GM18858 (cell line): ENCODE data around the gene ATG4A.
A peak's percentile ranks its signal among the peaks of the same experiment; 100 is the strongest.

Experiments used
- ATAC-seq: cut with Tn5 transposase; IDR thresholded peaks from one replicate; pipeline ENCODE4 v1.9.1; 2021; ENCODE audit not compliant: unreplicated experiment

The ATG4A gene

GRCh38 chrX:108121291-108121690, 29.7 kb downstream of the ATG4A start:
- ATAC-seq, result no peak

- ATAC-seq, result no peak
Observed at GRCh38 chrX:108122748-108123147, 31.2 kb downstream of the ATG4A start.

DNA sequence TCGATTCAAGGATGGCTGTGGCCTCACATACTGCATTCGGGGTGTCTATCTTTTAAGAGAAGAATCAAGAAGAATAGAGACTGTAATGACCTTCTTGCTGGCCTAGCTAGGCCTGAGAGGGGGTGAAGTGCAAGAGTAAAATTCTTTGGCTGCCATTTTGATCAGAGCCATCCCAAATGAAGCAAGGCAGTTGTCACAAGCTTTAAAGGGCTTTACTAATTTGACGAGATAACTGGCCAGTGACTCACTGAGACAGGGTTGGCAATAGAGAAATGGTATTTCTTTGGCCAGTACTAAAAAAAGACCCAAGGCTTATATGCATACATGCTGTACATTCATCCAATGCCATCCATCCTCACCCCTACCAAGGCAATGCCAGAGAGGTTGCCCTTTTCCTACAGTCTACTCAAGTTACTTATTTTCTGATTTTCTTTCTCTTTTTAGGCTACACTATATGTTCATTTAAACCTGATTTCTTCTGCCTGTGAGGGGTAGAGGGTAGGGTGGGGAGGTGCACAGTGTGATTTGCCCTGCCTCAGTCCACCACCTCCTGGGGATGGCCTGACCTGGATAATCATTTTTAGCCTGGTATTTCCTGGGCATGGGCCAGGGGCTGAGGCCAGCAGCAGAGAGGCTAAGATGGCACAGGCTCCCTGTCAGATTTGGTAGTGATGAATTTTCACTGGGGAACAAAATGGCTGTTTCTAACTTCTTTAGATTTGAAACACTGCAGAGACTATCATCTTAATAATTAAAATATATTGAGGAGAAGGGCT, 32.2 kb downstream of the ATG4A start:
- no peak for ATAC-seq

DNA sequence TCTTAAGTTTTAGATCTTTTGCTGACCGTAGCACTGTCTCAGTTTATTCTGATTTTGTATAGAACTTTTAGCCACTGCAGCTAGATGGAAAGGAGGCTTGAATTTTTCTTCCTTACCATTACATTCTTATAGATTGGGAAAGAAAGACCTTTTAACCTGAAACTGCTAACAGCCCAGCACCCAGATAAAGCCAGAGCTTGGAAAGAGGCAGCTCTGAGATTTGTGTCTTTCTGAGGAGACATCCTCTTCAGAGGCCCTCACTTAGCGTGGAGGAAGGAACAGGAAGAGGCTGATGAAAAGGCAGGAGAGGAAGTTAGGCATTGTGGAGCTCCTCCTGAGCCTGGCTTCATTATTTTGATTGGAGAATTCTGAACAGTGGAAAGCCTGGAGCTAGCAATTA, 35.1 kb downstream of the ATG4A start:
- no peak for ATAC-seq

DNA sequence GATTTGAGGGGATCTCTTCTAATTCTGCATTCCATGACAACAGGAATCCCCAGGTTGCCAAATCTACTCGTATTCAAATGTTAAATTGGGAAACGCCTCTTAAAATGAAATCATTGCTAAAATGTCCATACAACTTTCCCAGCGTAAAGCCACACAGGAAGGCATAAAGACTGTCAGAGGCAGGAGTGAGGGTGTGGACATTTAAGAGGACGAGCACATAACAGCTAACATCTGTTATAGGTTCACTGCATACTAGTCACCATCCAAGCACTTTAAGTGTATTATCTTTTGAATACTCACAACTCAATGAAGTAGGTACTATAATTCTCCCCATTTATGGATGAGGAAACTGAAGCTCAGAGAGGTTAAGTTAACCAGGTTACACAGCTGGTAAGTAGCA, 35.6 kb downstream of the ATG4A start:
- ATAC-seq, result no peak

- no peak for ATAC-seq
Observed at GRCh38 chrX:108130889-108131288, 39.3 kb downstream of the ATG4A start.

DNA sequence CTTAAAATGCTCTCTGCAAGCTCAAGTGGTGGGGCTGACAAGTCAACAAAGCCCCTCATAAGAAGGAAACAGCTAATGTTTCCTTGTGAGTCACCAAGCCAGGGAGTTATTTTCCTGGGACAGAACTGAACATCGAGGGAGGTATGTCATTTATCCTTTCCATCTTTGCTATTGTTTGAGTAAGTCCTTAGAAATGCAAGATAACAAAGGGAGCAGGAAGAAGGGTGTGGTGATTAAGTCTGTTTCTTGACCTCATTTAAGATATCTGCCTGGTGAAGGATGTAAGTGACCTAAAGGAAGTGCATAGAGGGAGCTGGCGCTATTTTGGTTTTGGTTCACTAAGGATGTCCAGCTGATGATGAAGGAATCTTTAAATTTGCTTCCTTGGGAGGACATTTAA, 39.9 kb downstream of the ATG4A start:
- no peak for ATAC-seq

DNA sequence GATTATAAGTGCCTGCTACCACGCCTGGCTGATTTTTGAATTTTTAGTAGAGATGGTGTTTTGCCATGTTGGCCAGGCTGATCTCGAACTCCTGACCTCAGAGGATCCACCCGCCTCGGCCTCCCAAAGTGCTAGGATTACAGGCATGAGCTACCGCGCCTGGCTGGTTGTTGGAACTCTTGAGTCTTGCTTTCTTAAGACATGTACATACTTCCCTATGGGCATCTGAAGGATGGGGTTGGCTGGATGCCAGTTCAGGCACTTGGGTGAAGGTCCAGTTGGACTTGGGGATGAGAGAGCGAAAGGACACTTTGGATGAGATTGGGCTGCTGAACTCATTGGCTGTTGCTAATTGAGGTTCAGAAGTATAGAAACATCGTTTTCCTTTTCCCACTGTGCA, 40.5 kb downstream of the ATG4A start:
- ATAC-seq, result no peak

DNA sequence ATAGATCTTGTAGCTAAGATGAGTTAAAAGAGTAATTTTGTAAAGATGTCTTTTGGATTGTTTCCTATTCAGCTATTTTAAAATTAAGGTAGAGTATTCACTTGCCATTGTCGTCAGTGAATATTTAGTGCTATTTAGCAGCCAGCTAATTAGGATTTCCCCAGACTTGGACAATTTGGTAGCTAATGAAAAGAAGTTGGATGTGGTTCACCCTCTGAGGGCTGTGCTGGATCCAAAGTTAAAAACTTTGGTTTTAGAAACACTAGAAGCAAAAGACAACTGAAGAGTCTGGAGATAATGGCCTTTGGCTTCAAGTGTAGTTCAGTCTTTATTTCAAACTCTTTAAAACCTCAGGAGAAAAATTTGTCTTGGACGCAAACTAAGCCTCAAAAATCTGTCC, 41.3 kb downstream of the ATG4A start:
- ATAC-seq, result no peak

DNA sequence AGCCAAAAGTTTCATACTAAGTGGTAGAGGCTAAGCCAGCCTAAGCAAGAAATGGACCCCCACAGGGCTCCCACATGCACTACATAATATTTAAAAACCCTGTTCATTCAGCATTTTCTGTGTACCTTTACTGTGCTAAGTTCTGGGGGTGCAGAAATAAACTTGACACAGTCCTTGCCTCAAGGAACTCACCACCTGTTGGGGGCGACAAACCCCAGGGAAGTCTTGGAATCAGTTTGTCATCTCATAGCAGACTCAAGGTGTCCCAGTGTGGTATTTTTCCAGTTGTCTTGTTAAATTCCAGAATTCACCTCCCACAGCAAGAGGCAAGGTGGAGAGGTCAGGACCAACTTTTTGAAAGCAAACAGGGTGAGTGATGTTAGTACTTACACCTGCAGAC, 43.1 kb downstream of the ATG4A start:
- ATAC-seq, result no peak

DNA sequence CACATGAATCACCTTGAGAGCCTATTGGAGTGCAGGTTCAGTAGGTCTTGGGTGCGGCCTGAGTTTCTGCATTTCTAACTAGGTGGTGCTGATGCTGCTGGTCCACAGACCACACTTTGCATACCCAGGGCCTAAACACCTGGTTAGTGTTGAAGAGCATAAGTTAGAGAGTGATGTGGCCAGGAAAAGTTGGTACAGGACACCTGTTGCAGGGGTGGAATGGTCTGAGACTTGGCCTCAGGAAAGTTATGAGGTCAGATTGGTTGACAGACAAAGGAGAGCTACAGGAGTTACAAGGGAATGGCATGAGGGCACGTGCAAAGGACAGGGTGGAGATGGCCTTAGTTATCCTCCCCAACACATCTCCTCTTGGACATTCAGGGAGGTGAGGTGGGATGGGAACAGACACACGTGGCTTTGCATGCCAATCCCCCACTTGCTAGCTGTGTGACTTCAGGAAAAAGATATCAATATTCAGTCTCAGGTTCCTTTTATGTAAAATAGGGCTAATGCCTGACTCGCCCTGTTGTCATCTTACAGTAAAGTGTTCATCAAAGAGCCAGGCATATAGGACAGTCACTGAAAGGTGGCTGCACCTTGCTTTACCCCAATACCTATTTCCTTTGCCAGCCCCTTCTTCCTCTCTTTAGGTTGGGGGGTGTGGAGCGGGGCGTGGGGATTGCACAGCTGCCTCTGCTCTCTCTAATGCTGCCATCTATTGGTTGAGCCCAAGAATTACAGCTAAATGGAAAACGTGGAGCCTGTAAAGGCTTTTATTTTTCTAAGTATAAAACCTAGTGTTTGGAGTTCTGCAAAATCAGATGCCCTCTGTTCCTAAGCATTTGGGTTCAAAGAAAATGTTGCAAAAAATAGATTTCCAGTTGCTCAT, 47.5 kb downstream of the ATG4A start:
- no peak for ATAC-seq

DNA sequence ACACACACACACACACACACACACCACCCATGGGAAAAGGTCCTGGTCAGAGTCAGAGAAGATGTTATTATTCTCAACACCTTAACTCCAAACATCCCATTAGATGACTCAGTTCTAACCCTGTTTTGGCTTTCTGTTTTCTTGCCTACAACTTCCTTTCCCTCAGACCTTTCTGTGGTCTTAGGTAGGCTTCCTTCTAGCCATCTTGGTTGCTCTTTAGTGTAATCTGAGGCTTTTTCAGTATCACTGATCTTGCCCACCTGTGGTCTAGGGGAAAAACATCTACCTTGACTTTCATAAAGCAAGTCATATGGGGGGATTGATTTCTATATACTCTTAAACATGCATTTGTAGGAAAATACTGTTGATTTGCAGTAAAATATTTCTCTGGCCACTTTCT, 56.9 kb downstream of the ATG4A start:
- peak; percentile 87 for ATAC-seq

GRCh38 chrX:108156082-108156481, 64.5 kb downstream of the ATG4A start:
- ATAC-seq, result no peak

DNA sequence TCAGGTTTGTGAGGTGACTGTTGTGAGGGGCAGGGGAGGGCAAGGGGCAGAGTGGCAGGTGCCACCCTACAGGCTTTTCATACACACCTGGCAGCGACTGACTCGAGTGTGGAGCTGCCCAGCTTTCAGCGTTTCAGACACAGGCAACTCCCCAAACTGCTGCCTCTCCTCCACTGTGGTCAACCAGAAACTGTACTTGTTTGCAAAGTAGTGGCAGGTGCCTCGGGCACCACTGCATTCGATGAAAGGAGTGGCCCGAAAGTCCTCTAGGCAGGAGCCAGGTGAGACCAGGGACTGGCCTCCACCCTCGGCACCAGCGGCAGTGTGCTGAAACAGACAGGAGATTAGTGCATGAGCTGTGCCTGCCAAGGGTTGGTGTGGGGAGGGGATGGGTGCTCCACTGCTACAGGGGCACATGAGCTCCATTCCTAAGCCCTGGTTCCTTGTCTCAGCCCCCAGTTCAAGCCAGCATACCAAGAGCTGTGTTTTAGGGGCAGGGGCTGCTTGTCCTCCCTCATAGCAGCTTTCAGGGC, 65.4 kb downstream of the ATG4A start:
- no peak for ATAC-seq

DNA sequence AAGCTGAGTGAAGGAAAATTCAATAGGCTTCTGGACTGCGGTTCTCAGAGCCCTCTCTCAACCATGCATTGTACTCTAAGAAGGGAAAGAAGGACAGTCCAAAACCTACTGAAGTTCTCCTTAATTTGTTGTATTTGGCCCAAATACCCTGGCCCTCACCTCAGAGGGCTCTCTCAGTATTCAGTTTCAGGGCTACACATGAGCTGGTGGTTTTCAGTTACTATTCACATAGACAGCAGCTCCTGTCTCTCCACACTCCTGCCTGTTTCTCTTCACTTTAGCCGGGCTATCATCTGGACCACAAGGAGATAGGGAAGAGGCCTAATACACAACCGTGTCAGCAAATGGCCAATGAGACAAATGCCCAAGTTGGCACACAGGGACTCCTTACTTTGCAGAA, 66.0 kb downstream of the ATG4A start:
- ATAC-seq, result no peak

DNA sequence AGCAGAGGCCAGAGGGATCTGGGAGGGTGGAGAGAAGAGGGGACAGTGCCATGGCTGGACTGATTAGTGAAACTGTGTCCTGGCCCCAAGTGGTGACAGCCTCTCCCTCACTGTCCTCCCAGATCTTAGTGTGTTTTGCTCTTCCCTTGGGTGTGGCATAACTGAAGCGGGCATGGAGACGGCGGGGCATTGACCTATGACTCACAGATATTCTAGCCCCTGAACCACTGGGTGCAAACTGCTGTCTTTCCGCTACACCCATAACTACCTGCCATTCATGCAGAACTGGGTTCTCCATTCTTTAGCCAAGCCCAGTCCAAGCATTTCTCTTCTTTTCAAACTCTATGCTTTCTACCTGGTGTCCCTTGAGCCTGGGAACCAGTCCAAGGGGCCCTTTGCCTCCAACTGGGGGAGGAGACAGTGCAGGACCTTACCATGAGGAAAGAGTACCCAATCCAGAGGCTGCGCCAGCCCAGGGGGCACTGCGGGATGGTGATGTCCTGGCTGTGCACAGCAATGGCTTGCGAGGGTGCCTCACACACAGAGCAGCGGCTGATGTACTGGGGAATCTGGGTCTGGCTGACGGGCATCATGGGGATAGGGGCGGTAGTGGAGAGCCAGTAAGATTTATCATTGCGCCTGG, 67.6 kb downstream of the ATG4A start:
- no peak for ATAC-seq

GRCh38 chrX:108160309-108160708, 68.7 kb downstream of the ATG4A start:
- no peak for ATAC-seq

GRCh38 chrX:108162265-108162664, 70.7 kb downstream of the ATG4A start:
- no peak for ATAC-seq

- ATAC-seq, result no peak
Observed at GRCh38 chrX:108163333-108164082, 71.9 kb downstream of the ATG4A start.

- no peak for ATAC-seq
Observed at GRCh38 chrX:108165383-108166111, 74.0 kb downstream of the ATG4A start.
